HEK293T (cell line): ENCODE measurements around the gene SHLD1.

Source experiments
- CTCF ChIA-PET: fragments of 350-600 bp; formaldehyde crosslinking; extraction: SDS; loops from one replicate; lab custom pipeline; 2021; ENCODE audit warnings: antibody characterized with exemption, inconsistent platforms; lab: Yijun Ruan, JAX
- POLR2A ChIA-PET: fragments of 350-600 bp; formaldehyde crosslinking; extraction: SDS; loops from one replicate; lab custom pipeline; 2020; ENCODE audit warnings: antibody characterized with exemption, inconsistent platforms; lab: Yijun Ruan, JAX
- DNase-seq: peaks from one replicate; pipeline ENCODE4 v3.0.0; 2012; ENCODE audit warnings: mixed read lengths; ENCODE audit errors: extremely low spot score
- ARNT ChIP-seq: fragments of 450-650 bp; IDR thresholded peaks from 2 replicates; pipeline ENCODE4 v1.6.1; 2017; ENCODE audit warnings: mild to moderate bottlenecking
- BHLHE40 ChIP-seq: fragments of 450-650 bp; IDR thresholded peaks from 2 replicates; pipeline ENCODE4 v1.6.1; 2016; ENCODE audit warnings: mild to moderate bottlenecking, moderate library complexity, borderline replicate concordance
- CTBP1 ChIP-seq: fragments of 450-650 bp; IDR thresholded peaks from 2 replicates; pipeline ENCODE4 v1.6.1; 2016; ENCODE audit warnings: borderline replicate concordance
- ELF4 ChIP-seq: fragments of 450-650 bp; IDR thresholded peaks from 2 replicates; pipeline ENCODE4 v1.6.1; 2017; ENCODE audit warnings: antibody characterized with exemption
- FOXA1 ChIP-seq: fragments of 450-650 bp; IDR thresholded peaks from 2 replicates; pipeline ENCODE4 v1.6.1; 2016; ENCODE audit warnings: mild to moderate bottlenecking
- FOXK2 ChIP-seq: fragments of 450-650 bp; IDR thresholded peaks from 2 replicates; pipeline ENCODE4 v1.6.1; 2016; ENCODE audit warnings: mild to moderate bottlenecking
- FOXM1 ChIP-seq: fragments of 450-650 bp; IDR thresholded peaks from 2 replicates; pipeline ENCODE4 v1.6.1; 2017; ENCODE audit warnings: mild to moderate bottlenecking, borderline replicate concordance
- HDGF ChIP-seq: fragments of 450-650 bp; IDR thresholded peaks from 2 replicates; pipeline ENCODE4 v1.6.1; 2017; ENCODE audit warnings: antibody characterized with exemption, borderline replicate concordance
- L3MBTL2 ChIP-seq: fragments of 450-650 bp; conservative IDR thresholded peaks from 2 replicates; pipeline ENCODE4 v1.6.1; 2016; ENCODE audit warnings: mild to moderate bottlenecking
- LEF1 ChIP-seq: fragments of 450-650 bp; IDR thresholded peaks from 2 replicates; pipeline ENCODE4 v1.6.1; 2017; ENCODE audit warnings: mild to moderate bottlenecking, borderline replicate concordance
- NFRKB ChIP-seq: fragments of 450-650 bp; IDR thresholded peaks from 2 replicates; pipeline ENCODE4 v1.6.1; 2016; ENCODE audit warnings: mild to moderate bottlenecking, moderate library complexity
- PKNOX1 ChIP-seq: fragments of 450-650 bp; IDR thresholded peaks from 2 replicates; pipeline ENCODE4 v1.6.1; 2016
- SP1 ChIP-seq: fragments of 450-650 bp; IDR thresholded peaks from 2 replicates; pipeline ENCODE4 v1.6.1; 2017
- SUZ12 ChIP-seq: fragments of 450-650 bp; IDR thresholded peaks from 2 replicates; pipeline ENCODE4 v1.6.1; 2016; ENCODE audit warnings: mild to moderate bottlenecking
- TARDBP ChIP-seq: fragments of 450-650 bp; IDR thresholded peaks from 2 replicates; pipeline ENCODE4 v1.6.1; 2016
- ZNF384 ChIP-seq: fragments of 450-650 bp; IDR thresholded peaks from 2 replicates; pipeline ENCODE4 v1.6.1; 2016

Gene SHLD1

GRCh38 chr20:5871459-5872410 is 121.5 kb downstream of the SHLD1 start:
- CTCF ChIA-PET = interaction anchor here (0.6 kb wide), 1 partner anchor 54 kb away, joined by 3 read pairs; no protein-coding TSS in a partner anchor
- DNase-seq = no peak
- POLR2A ChIA-PET = no interaction called here
- TF ChIP-seq NFRKB = no peak
- TF ChIP-seq ELF4 = no peak
- no peak for TF ChIP-seq SP1
- TF ChIP-seq LEF1 = no peak
- no peak for TF ChIP-seq FOXM1
- no peak for TF ChIP-seq SUZ12
- TF ChIP-seq TARDBP = no peak
- no peak for TF ChIP-seq BHLHE40
- TF ChIP-seq CTBP1 = no peak
- TF ChIP-seq ARNT = no peak
- TF ChIP-seq FOXA1 = no peak
- TF ChIP-seq HDGF = no peak
- no peak for TF ChIP-seq FOXK2
- TF ChIP-seq ZNF384 = no peak
- TF ChIP-seq PKNOX1 = no peak
- TF ChIP-seq L3MBTL2 = no peak

GRCh38 chr20:5877128-5877527 is 126.9 kb downstream of the SHLD1 start:
- no peak for DNase-seq
- ChIA-PET POLR2A (no interaction called here), CTCF (no interaction called here)
- TF ChIP-seq SP1 (no peak), ZNF384 (no peak), SUZ12 (no peak), FOXK2 (no peak), ARNT (no peak), BHLHE40 (no peak), PKNOX1 (no peak), CTBP1 (no peak), LEF1 (no peak), HDGF (no peak), ELF4 (no peak), FOXA1 (no peak), TARDBP (no peak), FOXM1 (no peak), NFRKB (no peak), L3MBTL2 (no peak)

GRCh38 chr20:5880326-5880725 is 130.1 kb downstream of the SHLD1 start:
- no peak for TF ChIP-seq FOXA1
- no peak for TF ChIP-seq HDGF
- no peak for TF ChIP-seq ELF4
- no peak for TF ChIP-seq ARNT
- no peak for TF ChIP-seq SUZ12
- no peak for TF ChIP-seq SP1
- no peak for TF ChIP-seq FOXK2
- TF ChIP-seq L3MBTL2 = no peak
- TF ChIP-seq CTBP1 = no peak
- no peak for TF ChIP-seq BHLHE40
- no peak for TF ChIP-seq ZNF384
- TF ChIP-seq PKNOX1 = no peak
- no peak for TF ChIP-seq TARDBP
- no peak for TF ChIP-seq FOXM1
- no peak for TF ChIP-seq LEF1
- ChIA-PET CTCF (no interaction called here), POLR2A (no interaction called here)
- no peak for DNase-seq

- DNase-seq = no peak
- POLR2A ChIA-PET = no interaction called here
- TF ChIP-seq BHLHE40 (no peak), NFRKB (no peak), SP1 (no peak), HDGF (no peak), CTBP1 (no peak), ZNF384 (no peak), PKNOX1 (no peak), LEF1 (no peak), FOXA1 (no peak), ARNT (no peak), ELF4 (no peak), FOXK2 (no peak), SUZ12 (no peak), TARDBP (no peak), FOXM1 (no peak)
- CTCF ChIA-PET = interaction anchor here (0.6 kb wide), 1 partner anchor 29 kb away, joined by 4 read pairs; no protein-coding TSS in a partner anchor
These were observed 131.5 kb downstream of the SHLD1 start for GRCh38 chr20:5881703-5882102.

GRCh38 chr20:5882166-5882565 is 132.0 kb downstream of the SHLD1 start:
- ChIA-PET CTCF (interaction anchor here (0.6 kb wide), 1 partner anchor 28 kb away, joined by 4 read pairs; no protein-coding TSS in a partner anchor), POLR2A (no interaction called here)
- no peak for TF ChIP-seq TARDBP
- TF ChIP-seq FOXA1 = no peak
- no peak for TF ChIP-seq L3MBTL2
- no peak for TF ChIP-seq FOXK2
- no peak for TF ChIP-seq HDGF
- no peak for TF ChIP-seq BHLHE40
- TF ChIP-seq LEF1 = no peak
- no peak for TF ChIP-seq ARNT
- TF ChIP-seq NFRKB = no peak
- no peak for TF ChIP-seq CTBP1
- no peak for TF ChIP-seq ZNF384
- no peak for TF ChIP-seq SUZ12
- no peak for TF ChIP-seq SP1
- TF ChIP-seq PKNOX1 = no peak
- no peak for TF ChIP-seq FOXM1
- no peak for TF ChIP-seq ELF4
- DNase-seq = no peak
